GM23338 (cell line): ENCODE results near the gene ADAMTS18. TPM values are rescaled to one million over a fixed set of nuclear protein-coding genes. Genes with fewer than 3 reads are reported as not detected.

Experiments
- ATAC-seq: fragments of 200-7000 bp; cut with Tn5 transposase; 3 replicates; pipeline ENCODE4 v1.9.1; 2020
- DNase-seq: peaks from one replicate; pipeline ENCODE4 v3.0.0-alpha.2; 2015; ENCODE audit warnings: low spot score
- H2AFZ ChIP-seq: fragments of 200-600 bp; sonication (generic); 2 replicates; pipeline ENCODE4 v1.8.0; 2016; ENCODE audit warnings: antibody characterized with exemption, mild to moderate bottlenecking, moderate library complexity
- H3F3A ChIP-seq: fragments of 200-600 bp; sonication (generic); replicated peaks from 2 replicates; pipeline ENCODE4 v1.8.0; 2017; ENCODE audit warnings: antibody characterized with exemption, mixed run types, low read depth
- H3K27ac ChIP-seq: fragments of 200-600 bp; sonication (generic); 2 replicates; pipeline ENCODE4 v1.6.1; 2016; ENCODE audit warnings: low read depth
- H3K27me3 ChIP-seq: fragments of 200-600 bp; sonication (generic); 2 replicates; pipeline ENCODE4 v1.8.0; 2016; ENCODE audit warnings: mild to moderate bottlenecking, mixed run types, moderate library complexity; ENCODE audit not compliant: insufficient read depth
- H3K36me3 ChIP-seq: fragments of 200-600 bp; sonication (generic); 2 replicates; pipeline ENCODE4 v1.8.0; 2016; ENCODE audit warnings: mild to moderate bottlenecking; ENCODE audit not compliant: insufficient read depth
- H3K4me1 ChIP-seq: fragments of 200-600 bp; sonication (generic); 2 replicates; pipeline ENCODE4 v1.8.0; 2016; ENCODE audit warnings: mild to moderate bottlenecking, moderate library complexity; ENCODE audit not compliant: insufficient read depth
- H3K4me2 ChIP-seq: fragments of 200-600 bp; sonication (generic); 2 replicates; pipeline ENCODE4 v1.7.1; 2017; ENCODE audit warnings: mixed run types
- H3K4me3 ChIP-seq: fragments of 200-600 bp; sonication (generic); 2 replicates; pipeline ENCODE4 v1.6.1; 2016; ENCODE audit warnings: mixed run types
- H3K79me2 ChIP-seq: fragments of 200-600 bp; sonication (generic); replicated peaks from 2 replicates; pipeline ENCODE4 v1.8.0; 2017; ENCODE audit warnings: mild to moderate bottlenecking; ENCODE audit not compliant: insufficient read depth
- H3K9me2 ChIP-seq: fragments of 200-600 bp; sonication (generic); 2 replicates; pipeline ENCODE4 v1.8.0; 2017; ENCODE audit not compliant: insufficient read depth
- H4K20me1 ChIP-seq: fragments of 200-600 bp; sonication (generic); replicated peaks from 2 replicates; pipeline ENCODE4 v1.8.0; 2017; ENCODE audit warnings: mild to moderate bottlenecking; ENCODE audit not compliant: insufficient read depth
- H3K27ac Mint-ChIP-seq: 2 replicates; pipeline ENCODE4 v1.8.0; 2020; ENCODE audit warnings: inconsistent platforms, mild to moderate bottlenecking, moderate library complexity, mixed read lengths
- H3K27me3 Mint-ChIP-seq: 3 replicates; pipeline ENCODE4 v1.8.0; 2022; ENCODE audit warnings: low read depth, mild to moderate bottlenecking, moderate library complexity, mixed read lengths, inconsistent platforms; ENCODE audit not compliant: insufficient read depth, poor library complexity
- H3K36me3 Mint-ChIP-seq: 3 replicates; pipeline ENCODE4 v1.8.0; 2021; ENCODE audit warnings: low read depth, mild to moderate bottlenecking, inconsistent platforms, moderate library complexity, mixed read lengths
- H3K4me1 Mint-ChIP-seq: 3 replicates; pipeline ENCODE4 v1.8.0; 2020; ENCODE audit warnings: mild to moderate bottlenecking, inconsistent platforms, mixed read lengths
- H3K4me3 Mint-ChIP-seq: 3 replicates; pipeline ENCODE4 v1.8.0; 2021; ENCODE audit warnings: moderate library complexity, mild to moderate bottlenecking, inconsistent platforms, mixed read lengths
- H3K9me3 Mint-ChIP-seq: 3 replicates; pipeline ENCODE4 v1.8.0; 2020; ENCODE audit warnings: moderate library complexity, mild to moderate bottlenecking, inconsistent platforms, mixed read lengths
- CREB1 ChIP-seq: fragments of 250-450 bp; sonication (Bioruptor Pico); IDR thresholded peaks from 2 replicates; pipeline ENCODE4 v1.5.0; 2020; ENCODE audit warnings: low read depth, mild to moderate bottlenecking, moderate library complexity
- CTCF ChIP-seq, 2 experiments: fragments of 200-600 bp in 1 of 2; sonication (generic) in 1 of 2; conservative IDR thresholded peaks; 2 replicates each; pipeline versions ENCODE4 v1.5.1 to v1.6.1; 2016 to 2017; ENCODE audit warnings: antibody characterized with exemption in 2 of 2, low read depth in 2 of 2, mild to moderate bottlenecking in 2 of 2, moderate library complexity in 1 of 2
- ETS1 ChIP-seq: IDR thresholded peaks from 2 replicates; pipeline ENCODE4 v1.6.1; 2016; ENCODE audit warnings: antibody characterized with exemption
- EZH2 ChIP-seq: fragments of 200-600 bp; sonication (generic); IDR thresholded peaks from one replicate; pipeline ENCODE4 v1.8.0; 2017; ENCODE audit warnings: antibody characterized with exemption, mild to moderate bottlenecking, low read depth; ENCODE audit not compliant: unreplicated experiment
- EZH2phosphoT487 ChIP-seq: fragments of 200-600 bp; sonication (generic); IDR thresholded peaks from one replicate; pipeline ENCODE4 v1.8.1; 2018; ENCODE audit warnings: antibody characterized with exemption; ENCODE audit not compliant: unreplicated experiment
- JUNB ChIP-seq: IDR thresholded peaks from one replicate; pipeline ENCODE4 v1.6.1; 2016; ENCODE audit warnings: antibody characterized with exemption; ENCODE audit not compliant: unreplicated experiment
- NANOG ChIP-seq: IDR thresholded peaks from 2 replicates; pipeline ENCODE4 v1.6.1; 2016; ENCODE audit warnings: antibody characterized with exemption, borderline replicate concordance
- POLR2AphosphoS5 ChIP-seq: IDR thresholded peaks from 2 replicates; pipeline ENCODE4 v1.6.1; 2016; ENCODE audit warnings: antibody characterized with exemption, low read depth
- REST ChIP-seq: IDR thresholded peaks from one replicate; pipeline ENCODE4 v1.6.1; 2018; ENCODE audit warnings: antibody characterized with exemption; ENCODE audit not compliant: unreplicated experiment
- STAT1 ChIP-seq: IDR thresholded peaks from one replicate; pipeline ENCODE4 v1.6.1; 2016; ENCODE audit warnings: antibody characterized with exemption; ENCODE audit not compliant: unreplicated experiment
- ZNF114 ChIP-seq: fragments of 250-450 bp; sonication (Bioruptor Pico); IDR thresholded peaks from 2 replicates; pipeline ENCODE4 v1.5.0; 2020; ENCODE audit warnings: mild to moderate bottlenecking, moderate library complexity
- ZNF331 ChIP-seq: fragments of 250-450 bp; sonication (Bioruptor Pico); IDR thresholded peaks from 2 replicates; pipeline ENCODE4 v1.5.0; 2020; ENCODE audit warnings: low read depth, mild to moderate bottlenecking, moderate library complexity
- ZNF462 ChIP-seq: fragments of 250-450 bp; sonication (Bioruptor Pico); IDR thresholded peaks from 2 replicates; pipeline ENCODE4 v1.5.0; 2020; ENCODE audit warnings: mild to moderate bottlenecking, moderate library complexity
- polyA plus RNA-seq: library from polyadenylated mRNA; unstranded; fragments of >200 nt; fragmentation: Nextera tagmentation; extraction: Ambion mirVana; gene quantifications from 2 replicates; pipeline ENCODE4 v1.2.1, GENCODE V29; 2016
- total RNA-seq: library from RNA; depleted of rRNA; stranded (reverse); fragments of >200 nt; shearing (Covaris generic); gene quantifications from 2 replicates; pipeline ENCODE4 v1.2.3, GENCODE V29; 2014

ADAMTS18 gene
- total and polyA plus RNA-seq, 2 experiments from 2014 or later: 0.15 to 0.90 TPM

DNA sequence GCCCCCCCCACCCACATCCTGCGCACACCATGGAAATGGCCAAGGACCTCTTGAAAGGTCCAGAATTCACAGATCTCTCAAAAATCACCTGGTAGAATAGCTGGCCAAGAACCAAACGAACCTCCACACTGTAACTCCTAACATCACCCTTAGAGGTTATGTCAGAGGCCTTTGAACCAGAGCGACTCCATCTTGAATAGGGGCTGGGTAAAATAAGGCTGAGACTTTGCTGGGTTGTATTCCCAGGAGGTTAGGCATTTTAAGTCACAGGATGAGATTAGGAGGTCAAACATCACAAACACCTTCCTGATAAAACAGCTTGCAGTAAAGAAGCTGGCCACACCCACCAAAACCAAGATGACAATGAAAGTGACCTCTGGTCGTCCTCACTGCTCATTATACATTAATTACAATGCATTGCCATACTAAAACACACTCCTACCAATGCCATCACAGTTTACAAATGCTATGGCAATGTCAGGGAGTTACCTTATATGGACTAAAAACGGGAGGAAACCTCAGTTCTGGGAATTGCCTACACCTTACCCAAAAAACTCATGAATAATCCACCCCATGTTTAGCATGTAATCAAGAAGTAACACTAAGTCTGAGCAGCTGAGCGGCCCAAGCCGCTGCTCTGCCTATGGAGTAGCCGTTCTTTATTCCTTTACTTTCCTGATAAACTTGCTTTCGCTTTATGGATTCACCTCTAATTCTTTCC is 200.9 kb downstream of the ADAMTS18 start:
- Histone ChIP-seq H3K9me2 (no peaks in the 10 kb centered on the region), H3K4me1 (peaks cover 31% of the 10 kb centered on the region), H3K4me3 (no peak overlapping the region), H3F3A (0 out of 2 replicates have a peak, but pooled peaks cover 4% of the 10 kb centered on the region), H3K27ac (no peak overlapping the region), H3K36me3 (no peaks in the 10 kb centered on the region), H3K4me2 (no peak overlapping the region), H2AFZ (no peak overlapping the region), H4K20me1 (no peaks in the 10 kb centered on the region), H3K27me3 (peaks cover 6% of the 10 kb centered on the region; the same call in 1 of the 2 replicates), H3K79me2 (no peaks in the 10 kb centered on the region)
- H3K36me3 Mint-ChIP-seq: no peaks in the 10 kb centered on the region
- no peaks in the 10 kb centered on the region for H3K9me3 Mint-ChIP-seq
- peaks cover 27% of the 10 kb centered on the region for H3K4me1 Mint-ChIP-seq
- TF ChIP-seq CREB1 (CRISPR knock-in tag) (no peak), CTCF (conservative IDR thresholded peaks at IDR 0.05; ENCODE audit: low read depth in 2 of 2) (no peak), ZNF462 (no peak), POLR2AphosphoS5 (no peak), EZH2 (no peak), EZH2phosphoT487 (no peak), ZNF331 (CRISPR knock-in tag) (no peak), STAT1 (no peak), NANOG (no peak), JUNB (no peak), ZNF114 (CRISPR knock-in tag) (no peak), ETS1 (no peak), REST (no peak)
- no peaks in the 10 kb centered on the region for H3K27me3 Mint-ChIP-seq
- no peak for DNase-seq
- ATAC-seq: no peak
- H3K4me3 Mint-ChIP-seq: no peak overlapping the region
- peak overlapping the region; percentile 21; the same call in 1 of the 2 replicates for H3K27ac Mint-ChIP-seq
